Central memory CD4-positive, alpha-beta T cell (primary cell): Measurements from ENCODE around the gene GNB1L.

Experiments used
- DNase-seq: peaks from one replicate; pipeline ENCODE4 v3.0.0; 2022

The GNB1L gene

GRCh38 chr22:19875531-19876313 lies 21.0 kb upstream of the GNB1L start:
- DNase-seq, result no peak

- no peak for DNase-seq
These were observed 20.4 kb upstream of the GNB1L start for GRCh38 chr22:19875061-19875530.

GRCh38 chr22:19874307-19875060 lies 19.8 kb upstream of the GNB1L start:
- DNase-seq, result peak; percentile 42

GRCh38 chr22:19873960-19874306 lies 19.3 kb upstream of the GNB1L start:
- no peak for DNase-seq

- DNase-seq, result no peak
These were observed 18.7 kb upstream of the GNB1L start for GRCh38 chr22:19873138-19873959.

- DNase-seq, result no peak
These were observed 18.1 kb upstream of the GNB1L start for GRCh38 chr22:19872779-19873137.

GRCh38 chr22:19871845-19872778 lies 17.4 kb upstream of the GNB1L start:
- DNase-seq, result no peak

- DNase-seq, result no peak
These were observed 16.6 kb upstream of the GNB1L start for GRCh38 chr22:19871023-19871844.

- no peak for DNase-seq
These were observed 15.7 kb upstream of the GNB1L start for GRCh38 chr22:19870153-19871022.

- no peak for DNase-seq
These were observed 15.0 kb upstream of the GNB1L start for GRCh38 chr22:19869497-19870152.

GRCh38 chr22:19868773-19869471 lies 14.2 kb upstream of the GNB1L start:
- DNase-seq, result no peak

- no peak for DNase-seq
These were observed 13.7 kb upstream of the GNB1L start for GRCh38 chr22:19868333-19868732.

GRCh38 chr22:19867617-19868016 lies 12.9 kb upstream of the GNB1L start:
- DNase-seq, result no peak

- DNase-seq, result no peak
These were observed 12.0 kb upstream of the GNB1L start for GRCh38 chr22:19866665-19867009.

GRCh38 chr22:19865141-19865829 lies 10.6 kb upstream of the GNB1L start:
- no peak for DNase-seq

GRCh38 chr22:19864538-19865106 lies 9.9 kb upstream of the GNB1L start:
- DNase-seq, result no peak

- DNase-seq, result no peak
These were observed 8.9 kb upstream of the GNB1L start for GRCh38 chr22:19863571-19863970.

GRCh38 chr22:19862619-19863246 lies 8.1 kb upstream of the GNB1L start:
- no peak for DNase-seq
